Spleen (tissue), 11 donors: Measurements from ENCODE around the gene CAMK2B. TPM values are rescaled to one million over a fixed set of nuclear protein-coding genes. Genes with fewer than 3 reads are reported as not detected.

Source experiments
- DNase-seq: peaks from one replicate; pipeline ENCODE4 v3.0.0-alpha.2; 2020
- H3K27ac ChIP-seq, 8 donors: fragments of 200-600 bp; sonication (generic) in 7 of 8; 1 replicate in 4 of 8; 2 replicates in 4 of 8; pipeline versions ENCODE4 v1.5.0 to v1.8.0; 2016 to 2021; ENCODE audit warnings: inconsistent platforms in 4 of 8, mild to moderate bottlenecking in 4 of 8, moderate library complexity in 1 of 8
- H3K27me3 ChIP-seq, 7 donors: fragments of 200-600 bp; sonication (generic) in 6 of 7; replicated peaks in 1 of 7; 1 replicate in 4 of 7; 2 replicates in 3 of 7; pipeline versions ENCODE4 v1.5.0 to v1.8.0; 2016 to 2021; ENCODE audit warnings: inconsistent platforms in 3 of 7, mild to moderate bottlenecking in 1 of 7
- H3K36me3 ChIP-seq, 6 donors: fragments of 200-600 bp; sonication (generic) in 5 of 6; 1 replicate in 4 of 6; 2 replicates in 2 of 6; pipeline versions ENCODE4 v1.5.0 to v1.8.0; 2016 to 2021; ENCODE audit warnings: inconsistent platforms in 2 of 6
- H3K4me1 ChIP-seq, 6 donors: fragments of 200-600 bp; sonication (generic) in 5 of 6; 1 replicate in 3 of 6; 2 replicates in 3 of 6; pipeline versions ENCODE4 v1.5.0 to v1.8.0; 2016 to 2021; ENCODE audit warnings: inconsistent platforms in 3 of 6
- H3K4me3 ChIP-seq, 8 donors: fragments of 200-600 bp; sonication (generic) in 7 of 8; 1 replicate in 4 of 8; 2 replicates in 4 of 8; pipeline versions ENCODE4 v1.5.0 to v1.8.0; 2016 to 2021; ENCODE audit warnings: inconsistent platforms in 4 of 8, mild to moderate bottlenecking in 4 of 8, moderate library complexity in 2 of 8
- H3K9me3 ChIP-seq, 8 donors: fragments of 200-600 bp; sonication (generic) in 7 of 8; 1 replicate in 4 of 8; 2 replicates in 4 of 8; pipeline versions ENCODE4 v1.5.0 to v1.8.0; 2016 to 2021; ENCODE audit warnings: inconsistent platforms in 4 of 8
- CTCF ChIP-seq, 11 experiments: fragments of 200-600 bp in 7 of 11; fragments of 450-650 bp in 4 of 11; sonication (generic) in 4 of 11; IDR thresholded peaks in 8 of 11; conservative IDR thresholded peaks in 3 of 11; 1 replicate in 7 of 11; 2 replicates in 4 of 11; pipeline versions ENCODE4 v1.4.0 to v1.8.0; 2016 to 2021; ENCODE audit warnings: antibody characterized with exemption in 11 of 11, inconsistent platforms in 4 of 11, mild to moderate bottlenecking in 1 of 11
- POLR2A ChIP-seq, 3 donors: fragments of 450-650 bp; IDR thresholded peaks; one replicate each; pipeline ENCODE4 v1.5.1; 2017; ENCODE audit warnings: antibody characterized with exemption in 3 of 3, mild to moderate bottlenecking in 1 of 3
- POLR2AphosphoS5 ChIP-seq, 3 donors: sonication (generic); formaldehyde crosslinking; IDR thresholded peaks; one replicate each; pipeline ENCODE4 v1.5.1; 2017; ENCODE audit warnings: antibody characterized with exemption in 3 of 3
- WGBS, 5 donors: extraction: QIAGEN DNeasy Blood & Tissue Kit in 3 of 5; methylation state at CpG; one replicate each; pipeline versions ENCODE4 v1.1.5 to v1.1.7; 2013 to 2018; 5-methylcytosine and 5-hydroxymethylcytosine counted together
- intact Hi-C: fragments of 100-400 bp; cut with DNase I; formaldehyde crosslinking; loops from one replicate; pipeline ENCODE4 v1.15.0; 2023; ENCODE audit warnings: low total_unique reads
- polyA plus RNA-seq, 3 donors: library from polyadenylated mRNA; stranded (reverse); fragments of 200-250 nt; gene quantifications; one replicate each; pipeline ENCODE4 v1.2.1, GENCODE V29; 2013
- total RNA-seq, 7 donors: library from RNA; depleted of rRNA in 3 of 7; stranded (reverse); fragments of >200 nt in 3 of 7; fragmentation: NEBNext Ultra II Directional in 4 of 7; extraction: Animal tissue kit (Norgen Biotek cat#: 25700) in 4 of 7; gene quantifications; one replicate each; pipeline versions ENCODE4 v1.1.0 to v1.2.1, GENCODE V29; 2016 to 2021
- donor health status: healthy with polysubstance abuse.
- donor health status: DM: no; HTN: no; CAD: no; lungs with moderate emphysema.
- donor health status: DM: no; HTN: no; CAD: no.
- donor health status: Bipolar disorder and iron deficiency.
- donor health status: healthy.
- donor health status: DM: no; HTN: no; CAD: no.
- donor health status: DM: yes; HTN: yes; CAD: no.

CAMK2B gene
- total and polyA plus RNA-seq, 10 donors, result 0.20 to 2.9 (median 0.61) TPM; not detected in 2

- Histone ChIP-seq H3K4me3 (no peak overlapping the region), H3K36me3 (no peaks in the 10 kb centered on the region), H3K27me3 (peaks cover 0 to 11% (median 0%) of the 10 kb centered on the region in 7 donors), H3K27ac (no peak overlapping the region), H3K9me3 (no peaks in the 10 kb centered on the region), H3K4me1 (peaks cover 0 to 6% (median 0%) of the 10 kb centered on the region in 6 donors)
- WGBS, 5 donors, result 24 to 36% (median 33%) methylated on average over 1 of the region's 1 CpG
- DNase-seq, result no peak
- no peak for TF ChIP-seq POLR2A (IDR thresholded peaks at IDR 0.05)
- no peak for TF ChIP-seq CTCF (IDR thresholded peaks at IDR 0.05 in 8 of 11, conservative IDR thresholded peaks at IDR 0.05 in 3 of 11)
- no peak for TF ChIP-seq POLR2AphosphoS5 (IDR thresholded peaks at IDR 0.05)
- intact Hi-C loops, result no loop called here
These were observed 129.5 kb downstream of the CAMK2B start for GRCh38 chr7:44195889-44196288.

GRCh38 chr7:44194562-44195145 is 130.7 kb downstream of the CAMK2B start:
- Histone ChIP-seq H3K27me3 (peaks cover 0 to 11% (median 0%) of the 10 kb centered on the region in 7 donors), H3K9me3 (no peaks in the 10 kb centered on the region), H3K36me3 (no peaks in the 10 kb centered on the region), H3K27ac (no peak overlapping the region), H3K4me3 (no peak overlapping the region), H3K4me1 (peaks cover 0 to 6% (median 0%) of the 10 kb centered on the region in 6 donors)
- WGBS, 5 donors, result 82 to 94% (median 82%) methylated on average over 3 of the region's 3 CpGs
- no peak for DNase-seq
- intact Hi-C loops, result no loop called here
- no peak for TF ChIP-seq CTCF (IDR thresholded peaks at IDR 0.05 in 8 of 11, conservative IDR thresholded peaks at IDR 0.05 in 3 of 11)
- TF ChIP-seq POLR2A (IDR thresholded peaks at IDR 0.05), result no peak
- TF ChIP-seq POLR2AphosphoS5 (IDR thresholded peaks at IDR 0.05), result no peak

GRCh38 chr7:44194069-44194468 is 131.3 kb downstream of the CAMK2B start:
- WGBS, 5 donors, result 53 to 73% (median 64%) methylated on average over 2 of the region's 2 CpGs
- H3K9me3 ChIP-seq, result no peaks in the 10 kb centered on the region
- TF ChIP-seq POLR2AphosphoS5 (IDR thresholded peaks at IDR 0.05) (no peak), POLR2A (IDR thresholded peaks at IDR 0.05) (no peak), CTCF (IDR thresholded peaks at IDR 0.05 in 8 of 11, conservative IDR thresholded peaks at IDR 0.05 in 3 of 11) (no peak)
- no peak overlapping the region for H3K27ac ChIP-seq
- H3K36me3 ChIP-seq, result no peaks in the 10 kb centered on the region
- H3K27me3 ChIP-seq, result peaks cover 0 to 15% (median 0%) of the 10 kb centered on the region in 7 donors
- intact Hi-C loops, result no loop called here
- H3K4me3 ChIP-seq, result no peak overlapping the region
- H3K4me1 ChIP-seq, result peaks cover 0 to 6% (median 0%) of the 10 kb centered on the region in 6 donors
- DNase-seq, result no peak

GRCh38 chr7:44193011-44193802 is 132.2 kb downstream of the CAMK2B start:
- Histone ChIP-seq H3K27me3 (peaks cover 0 to 15% (median 0%) of the 10 kb centered on the region in 7 donors), H3K36me3 (no peaks in the 10 kb centered on the region), H3K4me3 (no peak overlapping the region), H3K4me1 (peaks cover 0 to 6% (median 0%) of the 10 kb centered on the region in 6 donors), H3K9me3 (no peaks in the 10 kb centered on the region), H3K27ac (no peak overlapping the region)
- WGBS, 5 donors, result 85 to 98% (median 92%) methylated on average over 7 of the region's 7 CpGs
- TF ChIP-seq POLR2AphosphoS5 (IDR thresholded peaks at IDR 0.05) (no peak), POLR2A (IDR thresholded peaks at IDR 0.05) (no peak), CTCF (IDR thresholded peaks at IDR 0.05 in 8 of 11, conservative IDR thresholded peaks at IDR 0.05 in 3 of 11) (no peak)
- intact Hi-C loops, result no loop called here
- DNase-seq, result no peak
